ENCODE measurements around the gene SH3TC1. TPM values are rescaled to one million over a fixed set of nuclear protein-coding genes. Genes with fewer than 3 reads are reported as not detected.
A peak's percentile ranks its signal among the peaks of the same experiment; 100 is the strongest.

Gene SH3TC1
- total and polyA plus RNA-seq, 2 of the 8 experiments (the other 6 are each of a cell fraction or from before 2014, with no cell fraction given), result 0.15 TPM; not detected in 1

DNA sequence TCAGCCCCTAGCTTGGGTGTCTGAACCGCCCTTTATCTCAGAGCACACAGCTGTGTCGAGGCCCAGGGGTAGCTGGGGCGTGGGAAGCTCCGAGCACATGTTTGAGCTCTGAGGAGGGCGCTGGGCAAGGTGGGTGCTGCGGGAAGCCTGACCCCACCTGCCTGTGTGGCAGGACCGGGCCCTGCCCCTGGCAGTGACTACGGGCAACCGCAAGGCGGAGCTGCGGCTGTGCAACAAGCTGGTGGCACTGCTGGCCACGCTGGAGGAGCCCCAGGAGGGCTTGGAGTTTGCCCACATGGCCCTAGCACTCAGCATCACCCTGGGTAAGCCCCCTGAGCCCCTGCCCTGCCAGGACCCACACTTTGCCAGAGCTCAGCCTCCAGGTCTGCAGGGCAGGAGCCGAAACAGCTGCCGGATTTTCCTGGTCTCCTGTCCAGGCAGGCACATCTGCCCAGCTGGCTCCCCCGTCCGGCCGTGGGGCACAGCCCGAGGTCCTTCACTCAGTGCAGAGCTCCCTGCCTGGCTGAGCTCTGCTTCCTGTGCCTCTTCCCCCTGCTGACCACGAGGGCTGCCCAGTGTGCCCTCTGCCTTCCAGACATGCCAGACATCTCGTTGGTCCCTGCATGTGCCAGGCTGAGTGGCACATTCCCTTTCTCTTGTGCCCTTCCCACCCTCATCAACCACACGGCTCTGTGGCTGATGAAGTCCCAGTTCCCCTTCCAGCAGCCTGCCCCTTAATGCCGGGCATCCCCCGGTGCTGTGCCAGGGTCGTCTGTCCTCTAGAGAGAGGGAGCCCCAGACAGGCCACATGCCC is 37.2 kb downstream of the SH3TC1 start:
- POLR2A ChIA-PET (ENCODE audit: partially characterized antibody), result no interaction called here
- peaks cover 10% of the 10 kb centered on the region; the same call in 1 of the 2 replicates for H3K23me2 ChIP-seq (ENCODE audit: low read depth, low read length)
- no peak overlapping the region for H3K4ac ChIP-seq (replicated peaks; ENCODE audit: insufficient read length, low read depth, low read length)
- H3K9ac ChIP-seq (replicated peaks in 1 of 4; ENCODE audit: extremely low read depth in 1 of 4, low read depth in 3 of 4, low read length in 3 of 4), result no peak overlapping the region
- no peaks in the 10 kb centered on the region for H3K27me3 ChIP-seq (replicated peaks in 1 of 4; ENCODE audit: control insufficient read depth in 3 of 4, extremely low read depth in 1 of 4, insufficient read depth in 3 of 4, low read length in 3 of 4)
- H3K4me2 ChIP-seq (ENCODE audit: insufficient read depth in 1 of 2, low read depth in 2 of 2, low read length in 2 of 2), result no peak overlapping the region
- H3K79me2 ChIP-seq (ENCODE audit: control insufficient read depth in 1 of 2, insufficient read depth in 2 of 2, low read length in 2 of 2), result no peaks in the 10 kb centered on the region
- H2BK5ac ChIP-seq (ENCODE audit: low read depth, low read length), result no peak overlapping the region
- H2BK12ac ChIP-seq (ENCODE audit: low read depth, low read length), result 0 out of 2 replicates have a peak overlapping the region, but pooled peaks have one; percentile 14
- H2BK15ac ChIP-seq (ENCODE audit: low read length), result 0 out of 2 replicates have a peak overlapping the region, but pooled peaks have one; percentile 29
- no peak overlapping the region for H3K18ac ChIP-seq (ENCODE audit: extremely low read depth, low read length)
- no peaks in the 10 kb centered on the region; a peak in 1 of 4 replicates for H3K9me3 ChIP-seq (ENCODE audit: insufficient read depth in 2 of 2, low read depth in 1 of 2, low read length in 1 of 2)
- H3K14ac ChIP-seq (ENCODE audit: insufficient read length), result no peak overlapping the region
- FAIRE-seq, result no peak
- H3K4me1 ChIP-seq (replicated peaks in 1 of 4; ENCODE audit: control insufficient read depth in 3 of 4, insufficient read depth in 4 of 4, low read length in 3 of 4), result peaks cover 0 to 6% (median 2%) of the 10 kb centered on the region in 4 experiments; a peak in 5 of 7 replicates
- CTCF ChIA-PET (ENCODE audit: partially characterized antibody), result interaction anchor here (0.6 to 5.1 kb wide), 24 partner anchors 9 to 179 kb away, joined by 3 to 68 read pairs (median 4); no protein-coding TSS in a partner anchor
- H4K20me1 ChIP-seq (replicated peaks in 1 of 2; ENCODE audit: control insufficient read depth in 1 of 2, insufficient read depth in 2 of 2, low read length in 2 of 2), result peaks cover 0 to 12% of the 10 kb centered on the region in 2 experiments
- no peak overlapping the region for H4K91ac ChIP-seq (replicated peaks; ENCODE audit: insufficient read length, low read length)
- TF ChIP-seq, protein P1, sequence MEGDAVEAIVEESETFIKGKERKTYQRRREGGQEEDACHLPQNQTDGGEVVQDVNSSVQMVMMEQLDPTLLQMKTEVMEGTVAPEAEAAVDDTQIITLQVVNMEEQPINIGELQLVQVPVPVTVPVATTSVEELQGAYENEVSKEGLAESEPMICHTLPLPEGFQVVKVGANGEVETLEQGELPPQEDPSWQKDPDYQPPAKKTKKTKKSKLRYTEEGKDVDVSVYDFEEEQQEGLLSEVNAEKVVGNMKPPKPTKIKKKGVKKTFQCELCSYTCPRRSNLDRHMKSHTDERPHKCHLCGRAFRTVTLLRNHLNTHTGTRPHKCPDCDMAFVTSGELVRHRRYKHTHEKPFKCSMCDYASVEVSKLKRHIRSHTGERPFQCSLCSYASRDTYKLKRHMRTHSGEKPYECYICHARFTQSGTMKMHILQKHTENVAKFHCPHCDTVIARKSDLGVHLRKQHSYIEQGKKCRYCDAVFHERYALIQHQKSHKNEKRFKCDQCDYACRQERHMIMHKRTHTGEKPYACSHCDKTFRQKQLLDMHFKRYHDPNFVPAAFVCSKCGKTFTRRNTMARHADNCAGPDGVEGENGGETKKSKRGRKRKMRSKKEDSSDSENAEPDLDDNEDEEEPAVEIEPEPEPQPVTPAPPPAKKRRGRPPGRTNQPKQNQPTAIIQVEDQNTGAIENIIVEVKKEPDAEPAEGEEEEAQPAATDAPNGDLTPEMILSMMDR (IDR thresholded peaks at IDR 0.05; ENCODE audit: control extremely low read depth in 1 of 3, insufficient read depth in 1 of 3, low read depth in 1 of 3, low read length in 3 of 3), result peak in 1 of 3 experiments; percentile 21; a peak in 1 of 4 replicates
- TF ChIP-seq SIX5 (IDR thresholded peaks at IDR 0.05; ENCODE audit: low read depth, low read length), result no peak
- H4K8ac ChIP-seq (ENCODE audit: extremely low read depth, insufficient read depth, low read length), result peak overlapping the region; percentile 51; the same call in 1 of the 2 replicates
- no peak overlapping the region for H3K23ac ChIP-seq (ENCODE audit: insufficient read length)
- no peak overlapping the region for H2AFZ ChIP-seq (ENCODE audit: low read length)
- whole genome bisulfite sequencing, 2 experiments (ENCODE audit: extremely low coverage in 1 of 2, insufficient coverage in 1 of 2, insufficient read length in 1 of 2, insufficient replicate concordance in 2 of 2, low coverage in 1 of 2, low lambda C conversion rate in 2 of 2, missing lambda C conversion rate in 1 of 2), result 89% methylated on average over 24 of the region's 24 CpGs; no CpG with 5 or more reads in 1 of the 2 experiments
- no peak overlapping the region for H3K56ac ChIP-seq (replicated peaks; ENCODE audit: insufficient read length, low read depth, low read length)
- no peak overlapping the region for H4K5ac ChIP-seq (ENCODE audit: insufficient read length, low read depth, low read length)
- H3K4me3 ChIP-seq (ENCODE audit: extremely low read depth in 1 of 4, insufficient read depth in 2 of 4, low read depth in 3 of 4, low read length in 4 of 4), result no peak overlapping the region
- DNase-seq (ENCODE audit: low read depth in 1 of 2, low spot score in 2 of 2), result no peak
- H2BK120ac ChIP-seq (replicated peaks; ENCODE audit: low read depth, low read length), result no peak overlapping the region
- H3K79me1 ChIP-seq (ENCODE audit: low read depth, low read length), result peaks cover 3% of the 10 kb centered on the region; the same call in 1 of the 2 replicates
- H3K36me3 ChIP-seq (ENCODE audit: control insufficient read depth in 2 of 4, insufficient read depth in 4 of 4, low read length in 3 of 4), result no peaks in the 10 kb centered on the region; a peak in 1 of 8 replicates
- no peak overlapping the region for H2BK20ac ChIP-seq (ENCODE audit: low read length)
- no peak overlapping the region for H2AK5ac ChIP-seq (ENCODE audit: low read depth, low read length)
- no peak overlapping the region for H3K27ac ChIP-seq (ENCODE audit: low read depth, low read length)
